Tongue (tissue), 2 donors: ENCODE measurements around the gene SMG6. TPM values are rescaled to one million over a fixed set of nuclear protein-coding genes. Genes with fewer than 3 reads are reported as not detected.
A peak's percentile ranks its signal among the peaks of the same experiment; 100 is the strongest.

Experiments
- DNase-seq: peaks from one replicate; pipeline ENCODE4 v3.0.0-alpha.2; 2015
- total RNA-seq: library from RNA; depleted of rRNA; stranded (reverse); fragments of >200 nt; gene quantifications from one replicate; pipeline ENCODE4 v1.2.3, GENCODE V29; 2014

Gene SMG6
- total RNA-seq, 1 donor from 2014 or later = 42.9 TPM

GRCh38 chr17:2049333-2050299, 254.0 kb downstream of the SMG6 start:
- DNase-seq = peak; percentile 90

GRCh38 chr17:2048805-2049204, 254.8 kb downstream of the SMG6 start:
- no peak for DNase-seq

DNA sequence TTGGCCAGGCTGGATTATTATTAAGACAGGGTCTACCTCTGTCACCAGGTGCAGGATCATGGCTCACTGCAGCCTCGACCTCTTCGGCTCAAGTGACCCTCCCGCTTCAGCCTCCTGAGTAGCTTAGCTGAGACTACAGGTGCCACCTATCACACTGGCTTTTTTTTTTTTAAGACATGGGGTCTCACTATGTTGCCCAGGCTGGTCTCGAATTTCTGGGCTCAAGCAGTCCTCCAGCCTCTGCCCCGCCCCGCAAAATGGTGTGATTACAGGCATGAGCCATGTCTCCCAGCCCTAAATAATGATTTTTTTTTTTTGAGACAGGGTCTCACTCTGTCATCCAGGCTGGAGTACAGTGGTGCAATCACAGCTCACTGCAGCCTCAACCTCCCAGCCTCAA, 256.0 kb downstream of the SMG6 start:
- no peak for DNase-seq

- no peak for DNase-seq
These were observed 259.2 kb downstream of the SMG6 start for GRCh38 chr17:2044263-2044894.

DNA sequence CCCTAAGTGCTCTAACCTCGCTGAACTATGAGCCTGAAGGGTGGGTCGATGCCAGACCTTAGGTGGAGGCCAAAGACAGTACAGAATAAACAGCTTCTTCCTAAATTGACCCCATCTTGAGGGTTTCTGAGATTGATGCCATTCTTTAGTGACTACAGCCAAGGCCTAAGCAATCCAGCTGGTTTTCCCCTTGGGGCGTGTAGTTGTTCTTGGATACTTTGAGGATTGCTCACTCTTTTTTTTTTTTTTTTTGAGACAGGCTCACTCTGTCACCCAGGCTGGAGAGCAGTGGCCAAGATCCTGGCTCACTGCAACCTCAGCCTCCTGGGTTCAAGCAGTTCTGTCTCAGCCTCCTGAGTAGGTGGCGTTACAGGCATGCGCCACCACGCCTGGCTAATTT, 259.8 kb downstream of the SMG6 start:
- no peak for DNase-seq

- no peak for DNase-seq
These were observed 260.7 kb downstream of the SMG6 start for GRCh38 chr17:2042933-2043332.

- no peak for DNase-seq
These were observed 261.2 kb downstream of the SMG6 start for GRCh38 chr17:2042390-2042847.

DNA sequence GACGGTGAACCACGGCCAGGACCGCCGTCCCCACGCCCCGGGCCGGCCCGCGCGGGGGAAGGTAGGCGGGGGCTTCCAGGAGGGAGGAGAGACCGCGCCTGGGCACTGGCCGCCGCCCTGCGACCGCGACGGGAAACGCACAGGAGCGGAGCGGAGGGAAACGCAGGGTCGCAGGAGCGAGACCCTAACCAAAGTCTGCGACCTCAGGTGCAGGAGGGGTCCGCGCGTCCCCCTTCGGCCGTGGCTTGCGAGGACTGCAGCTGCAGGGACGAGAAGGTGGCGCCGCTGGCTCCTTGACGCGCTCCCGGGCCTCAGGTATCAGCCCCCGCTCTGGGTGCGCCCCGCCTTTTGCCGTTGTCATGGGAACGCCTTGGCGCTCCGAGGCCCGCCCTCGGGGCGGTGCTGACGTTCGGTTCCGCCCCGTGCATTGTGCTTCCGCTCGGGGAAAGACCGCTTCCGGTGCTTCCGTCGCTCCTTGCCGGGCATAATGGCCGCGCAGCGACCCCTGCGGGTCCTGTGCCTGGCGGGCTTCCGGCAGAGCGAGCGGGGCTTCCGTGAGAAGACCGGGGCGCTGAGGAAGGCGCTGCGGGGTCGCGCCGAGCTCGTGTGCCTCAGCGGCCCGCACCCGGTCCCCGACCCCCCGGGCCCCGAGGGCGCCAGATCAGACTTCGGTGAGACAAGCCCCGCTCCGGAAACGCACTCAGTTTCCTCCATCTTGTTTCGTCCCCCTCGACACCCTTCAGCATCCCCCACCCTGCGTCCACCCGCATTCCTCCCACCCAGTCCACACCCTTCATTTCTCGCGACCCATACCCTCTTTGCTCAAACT, 261.8 kb downstream of the SMG6 start, which contains the start of gene OVCA2:
TSS of gene OVCA2 (plus strand) at position 462 of the 829 bp plus-strand sequence. CDS start at position 488, 26 bp downstream.
- peak; percentile 98 for DNase-seq

- no peak for DNase-seq
These were observed 262.5 kb downstream of the SMG6 start for GRCh38 chr17:2040942-2041560.

GRCh38 chr17:2040219-2040827, 263.3 kb downstream of the SMG6 start:
- DNase-seq = no peak

GRCh38 chr17:2037155-2037554, 266.4 kb downstream of the SMG6 start:
- no peak for DNase-seq

- DNase-seq = peak; percentile 32
These were observed 267.8 kb downstream of the SMG6 start for GRCh38 chr17:2035541-2036488.

DNA sequence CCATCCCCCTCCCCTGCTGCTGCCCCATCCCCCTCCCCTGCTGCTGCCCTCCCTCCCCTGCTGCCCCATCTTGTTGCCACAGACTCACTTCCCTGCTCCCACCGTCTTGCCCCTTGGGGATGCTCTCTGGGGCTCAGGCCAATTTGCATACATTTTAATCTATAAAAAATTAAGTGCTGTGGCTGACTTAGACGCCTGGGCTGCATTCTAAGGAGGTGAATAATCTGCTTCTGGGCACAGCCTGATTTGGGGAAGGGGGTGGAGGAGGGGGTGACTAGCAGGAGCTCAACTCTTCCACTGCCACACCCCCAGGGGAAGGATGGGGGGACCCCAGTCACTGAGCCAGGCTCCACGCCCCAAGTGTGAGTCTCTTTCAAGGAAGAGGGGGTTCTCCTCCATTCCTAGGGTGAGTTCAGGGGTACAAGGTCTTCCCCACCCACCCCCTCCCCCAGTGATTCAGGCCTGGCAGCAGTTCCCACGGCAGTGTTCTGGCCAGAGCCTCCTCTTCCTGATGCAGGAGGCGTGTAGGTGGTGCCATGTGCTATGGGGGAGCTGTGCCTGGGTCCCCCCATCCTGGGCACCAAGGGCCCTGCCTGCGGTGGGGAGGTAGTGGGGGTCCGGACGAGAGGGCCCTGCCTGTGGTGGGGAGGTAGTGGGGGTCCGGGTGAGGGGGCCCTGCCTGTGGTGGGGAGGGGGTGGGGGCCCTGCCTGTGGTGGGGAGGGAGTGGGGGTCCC, 268.6 kb downstream of the SMG6 start:
- no peak for DNase-seq

- no peak for DNase-seq
These were observed 269.4 kb downstream of the SMG6 start for GRCh38 chr17:2034157-2034556.

GRCh38 chr17:2033153-2033552, 270.4 kb downstream of the SMG6 start:
- no peak for DNase-seq

GRCh38 chr17:2030779-2031163, 272.8 kb downstream of the SMG6 start:
- no peak for DNase-seq

DNA sequence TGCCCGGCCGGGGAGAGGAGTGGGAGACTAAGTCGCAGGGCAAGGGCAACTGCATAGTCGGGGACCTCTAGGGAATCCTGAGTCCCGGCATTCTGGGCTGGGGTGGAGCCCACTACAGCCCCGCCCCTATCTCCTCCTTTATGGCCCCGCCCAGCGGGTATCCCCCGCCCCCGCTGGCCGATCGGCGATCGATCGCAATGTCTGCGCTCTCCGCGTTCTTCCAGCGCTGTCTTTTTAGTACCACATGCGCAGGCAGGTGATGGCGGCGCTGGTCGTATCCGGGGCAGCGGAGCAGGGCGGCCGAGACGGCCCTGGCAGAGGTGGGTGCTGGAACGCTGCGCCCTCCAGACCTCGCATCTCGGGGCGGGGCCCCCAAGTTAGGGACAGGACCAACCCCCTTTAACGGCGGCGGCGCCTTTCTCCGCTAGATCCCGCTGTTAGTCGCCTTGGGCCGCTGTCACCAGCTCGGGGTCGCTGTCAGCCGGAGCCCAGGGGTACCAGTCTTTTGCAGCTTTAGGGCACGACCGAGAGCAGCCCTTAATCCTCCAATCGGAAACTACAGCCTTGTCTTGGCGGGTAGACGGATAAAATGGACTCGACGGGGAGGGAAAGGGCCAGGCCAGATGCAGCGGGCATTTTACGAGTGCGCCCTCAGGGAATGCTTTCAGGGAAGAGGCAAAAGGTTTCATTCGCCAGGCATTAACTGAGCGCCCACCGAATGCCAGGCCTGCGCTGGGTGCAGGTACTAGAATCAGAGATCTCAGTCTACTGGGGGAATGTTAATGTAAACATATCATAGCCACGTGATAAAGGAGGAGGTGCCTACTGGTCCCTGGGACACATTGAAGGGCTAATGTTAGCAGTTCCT, 273.4 kb downstream of the SMG6 start, which contains the start of gene DPH1:
TSS of gene DPH1 (plus strand) at position 243 of the 868 bp plus-strand sequence. CDS start at position 260, 17 bp downstream.
- DNase-seq = peak; percentile 91

GRCh38 chr17:2028737-2029136, 274.8 kb downstream of the SMG6 start:
- DNase-seq = no peak
